Measurements from ENCODE around the gene PROM1. TPM values are rescaled to one million over a fixed set of nuclear protein-coding genes. Genes with fewer than 3 reads are reported as not detected.

PROM1 gene
- total and polyA plus RNA-seq, 7 donors, result 0.16 to 1.5 (median 0.84) TPM

DNA sequence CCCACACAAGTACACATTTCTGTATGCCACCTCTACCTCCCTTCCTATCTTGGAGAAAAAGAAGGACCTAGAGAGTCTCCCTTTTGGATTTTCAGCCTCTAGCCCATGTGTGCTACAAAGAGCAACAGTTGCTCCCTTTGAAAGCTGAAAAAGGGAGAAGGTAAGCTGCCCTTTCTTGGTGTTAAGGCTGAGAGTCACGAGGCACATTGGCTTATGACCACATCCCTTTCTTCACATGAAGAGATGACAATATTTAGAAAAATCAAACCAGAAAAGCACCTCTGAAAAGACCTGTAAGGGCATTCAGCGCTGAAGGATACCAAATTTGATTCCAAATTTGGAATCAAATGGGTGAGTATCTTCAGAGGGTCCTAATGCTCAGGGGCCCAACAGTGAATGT, 138.9 kb downstream of the PROM1 start:
- Histone ChIP-seq H3K36me3 (ENCODE audit: insufficient read depth in 1 of 2, low read depth in 1 of 2) (no peaks in the 10 kb centered on the region), H3K4me1 (no peaks in the 10 kb centered on the region), H3K27ac (no peak overlapping the region), H3K4me3 (no peak overlapping the region), H3K27me3 (ENCODE audit: insufficient read depth in 3 of 3, low read length in 2 of 3) (no peaks in the 10 kb centered on the region), H3K9me3 (no peaks in the 10 kb centered on the region)
- ATAC-seq (no peak), DNase-seq (no peak)
- intact Hi-C loops (cut with DNase I), result no loop called here
- 79 to 97% (median 86%) methylated on average over 2 of the region's 2 CpGs for WGBS, 3 donors
- TF ChIP-seq, protein P1, sequence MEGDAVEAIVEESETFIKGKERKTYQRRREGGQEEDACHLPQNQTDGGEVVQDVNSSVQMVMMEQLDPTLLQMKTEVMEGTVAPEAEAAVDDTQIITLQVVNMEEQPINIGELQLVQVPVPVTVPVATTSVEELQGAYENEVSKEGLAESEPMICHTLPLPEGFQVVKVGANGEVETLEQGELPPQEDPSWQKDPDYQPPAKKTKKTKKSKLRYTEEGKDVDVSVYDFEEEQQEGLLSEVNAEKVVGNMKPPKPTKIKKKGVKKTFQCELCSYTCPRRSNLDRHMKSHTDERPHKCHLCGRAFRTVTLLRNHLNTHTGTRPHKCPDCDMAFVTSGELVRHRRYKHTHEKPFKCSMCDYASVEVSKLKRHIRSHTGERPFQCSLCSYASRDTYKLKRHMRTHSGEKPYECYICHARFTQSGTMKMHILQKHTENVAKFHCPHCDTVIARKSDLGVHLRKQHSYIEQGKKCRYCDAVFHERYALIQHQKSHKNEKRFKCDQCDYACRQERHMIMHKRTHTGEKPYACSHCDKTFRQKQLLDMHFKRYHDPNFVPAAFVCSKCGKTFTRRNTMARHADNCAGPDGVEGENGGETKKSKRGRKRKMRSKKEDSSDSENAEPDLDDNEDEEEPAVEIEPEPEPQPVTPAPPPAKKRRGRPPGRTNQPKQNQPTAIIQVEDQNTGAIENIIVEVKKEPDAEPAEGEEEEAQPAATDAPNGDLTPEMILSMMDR (IDR thresholded peaks at IDR 0.05), result no peak

DNA sequence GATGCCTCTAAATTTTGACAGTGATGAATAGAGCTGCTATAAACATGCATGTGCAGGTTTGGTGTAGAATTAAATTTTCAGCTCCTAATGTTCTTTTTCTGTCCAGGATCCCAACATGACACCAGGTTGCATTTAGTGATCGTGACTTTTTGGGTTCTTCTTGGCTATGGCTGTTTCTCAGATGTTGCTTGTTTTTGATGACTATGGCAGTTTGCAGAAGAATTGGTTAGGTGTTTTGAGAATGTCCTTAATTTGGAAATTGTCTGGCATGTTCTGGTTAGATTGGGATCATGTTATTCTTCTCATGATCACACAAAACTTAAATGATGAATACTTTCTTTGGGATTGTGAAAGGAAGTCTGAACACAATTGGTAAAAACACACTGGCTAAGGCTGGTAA, 141.5 kb downstream of the PROM1 start:
- Histone ChIP-seq H3K9me3 (no peaks in the 10 kb centered on the region), H3K4me1 (no peaks in the 10 kb centered on the region), H3K36me3 (ENCODE audit: insufficient read depth in 1 of 2, low read depth in 1 of 2) (no peaks in the 10 kb centered on the region), H3K27ac (no peak overlapping the region), H3K4me3 (no peak overlapping the region), H3K27me3 (ENCODE audit: insufficient read depth in 3 of 3, low read length in 2 of 3) (no peaks in the 10 kb centered on the region)
- intact Hi-C loops (cut with DNase I), result no loop called here
- DNase-seq, result no peak
- 65 to 80% (median 75%) methylated on average over 1 of the region's 1 CpG for WGBS, 3 donors
- ATAC-seq, result no peak
- TF ChIP-seq, protein P1 (IDR thresholded peaks at IDR 0.05), result no peak

DNA sequence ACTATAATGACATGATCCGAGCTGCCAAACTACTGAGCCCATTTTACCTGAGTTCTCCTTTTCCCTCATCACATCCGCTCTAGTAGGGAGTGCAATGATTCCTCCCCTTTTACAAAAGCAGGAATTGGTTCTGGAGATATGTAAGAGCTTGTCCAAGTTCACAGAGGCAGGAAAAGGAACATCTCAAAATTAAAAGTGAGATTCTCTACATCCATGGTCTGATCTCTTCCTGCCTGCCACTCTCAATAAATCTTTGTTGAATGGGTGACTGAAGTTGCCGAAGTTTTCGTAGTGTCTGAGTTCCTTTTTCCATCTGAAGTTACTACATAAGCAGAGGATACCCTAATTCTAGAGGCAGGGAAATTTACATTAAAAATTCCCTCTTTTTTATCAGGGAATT, 145.2 kb downstream of the PROM1 start, which contains the start of gene FGFBP1:
FGFBP1 (minus strand) TSS at position 101 of the 400 bp plus-strand sequence. CDS start 2,108 bp downstream, outside the sequence.
- no peak for DNase-seq
- Histone ChIP-seq H3K36me3 (ENCODE audit: insufficient read depth in 1 of 2, low read depth in 1 of 2) (no peaks in the 10 kb centered on the region), H3K27me3 (ENCODE audit: insufficient read depth in 3 of 3, low read length in 2 of 3) (no peaks in the 10 kb centered on the region), H3K4me1 (no peaks in the 10 kb centered on the region), H3K9me3 (no peaks in the 10 kb centered on the region), H3K27ac (no peak within 1 kb of the TSS), H3K4me3 (no peak within 1 kb of the TSS)
- 76 to 77% (median 77%) methylated on average over 4 of the region's 4 CpGs for WGBS, 3 donors
- intact Hi-C loops (cut with DNase I), result no loop called here
- TF ChIP-seq, protein P1 (IDR thresholded peaks at IDR 0.05), result no peak
- no peak for ATAC-seq

DNA sequence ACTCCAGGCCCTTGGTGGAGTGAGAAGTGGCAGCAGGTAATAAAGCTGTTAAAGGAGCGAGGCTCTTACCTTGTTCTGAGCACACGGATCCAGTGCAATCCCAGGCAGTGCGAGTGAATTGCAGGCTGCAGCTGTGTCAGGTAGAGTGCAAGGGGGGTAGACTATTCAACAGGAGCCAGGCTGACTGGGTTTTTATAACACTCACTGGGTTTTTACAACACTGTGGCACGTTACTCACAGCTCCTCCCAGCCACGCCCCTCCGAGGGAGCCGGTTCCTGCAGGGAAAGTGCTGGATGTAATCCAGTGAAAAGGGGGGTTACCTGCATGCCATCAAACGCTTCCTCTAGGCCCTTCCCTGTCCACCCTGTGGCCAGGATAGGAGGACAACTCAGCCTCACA, 145.6 kb downstream of the PROM1 start:
- Histone ChIP-seq H3K4me1 (no peaks in the 10 kb centered on the region), H3K27me3 (ENCODE audit: insufficient read depth in 3 of 3, low read length in 2 of 3) (no peaks in the 10 kb centered on the region)
- no peak for ATAC-seq

More for the DNA sequence above, 145.6 kb downstream of the PROM1 start:
- DNase-seq, result no peak
- Histone ChIP-seq H3K4me3 (no peak overlapping the region), H3K27ac (no peak overlapping the region), H3K9me3 (no peaks in the 10 kb centered on the region), H3K36me3 (ENCODE audit: insufficient read depth in 1 of 2, low read depth in 1 of 2) (no peaks in the 10 kb centered on the region)
- WGBS, 3 donors, result 44 to 47% (median 47%) methylated on average over 8 of the region's 8 CpGs
- TF ChIP-seq, protein P1 (IDR thresholded peaks at IDR 0.05), result no peak
- intact Hi-C loops (cut with DNase I), result no loop called here
